ENCODE data around the gene KCNQ1.

The KCNQ1 gene

DNA sequence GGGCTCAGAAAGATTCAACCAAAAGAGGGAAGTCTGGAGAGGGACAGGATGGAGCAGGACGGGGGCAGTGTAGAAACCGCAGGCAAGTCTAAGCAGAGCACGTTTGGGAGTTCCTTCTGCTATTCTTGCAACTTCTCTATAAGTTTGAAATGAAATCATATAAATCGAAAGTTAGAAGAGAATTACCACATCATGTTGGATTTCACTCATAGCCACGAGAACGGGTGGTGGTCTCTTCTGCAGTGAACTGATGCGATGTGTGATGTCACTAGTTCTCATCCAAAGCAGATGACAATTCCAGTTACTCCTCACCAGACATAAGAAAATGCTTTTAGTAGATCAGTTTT, 36.0 kb downstream of the KCNQ1 start:
- no peak for TF ChIP-seq OSR1 (CRISPR knock-in tag; IDR thresholded peaks at IDR 0.05)
- TF ChIP-seq ZNF70 (CRISPR knock-in tag; IDR thresholded peaks at IDR 0.05): no peak
- TF ChIP-seq SNAI2 (CRISPR knock-in tag; IDR thresholded peaks at IDR 0.05): no peak
- no peak for TF ChIP-seq TSHZ2 (CRISPR knock-in tag; IDR thresholded peaks at IDR 0.05)
- no peak for TF ChIP-seq ISL1 (CRISPR knock-in tag; IDR thresholded peaks at IDR 0.05)
- no peak for TF ChIP-seq CSRNP3 (CRISPR knock-in tag; IDR thresholded peaks at IDR 0.05)
- no peak for TF ChIP-seq TCF4 (CRISPR knock-in tag; IDR thresholded peaks at IDR 0.05; ENCODE audit: borderline replicate concordance)
- TF ChIP-seq RARB (CRISPR knock-in tag; IDR thresholded peaks at IDR 0.05): no peak
- no peak for TF ChIP-seq ZFP30 (CRISPR knock-in tag; IDR thresholded peaks at IDR 0.05)
- TF ChIP-seq BACH2 (CRISPR knock-in tag; IDR thresholded peaks at IDR 0.05; ENCODE audit: borderline replicate concordance): no peak
- TF ChIP-seq, protein P1, sequence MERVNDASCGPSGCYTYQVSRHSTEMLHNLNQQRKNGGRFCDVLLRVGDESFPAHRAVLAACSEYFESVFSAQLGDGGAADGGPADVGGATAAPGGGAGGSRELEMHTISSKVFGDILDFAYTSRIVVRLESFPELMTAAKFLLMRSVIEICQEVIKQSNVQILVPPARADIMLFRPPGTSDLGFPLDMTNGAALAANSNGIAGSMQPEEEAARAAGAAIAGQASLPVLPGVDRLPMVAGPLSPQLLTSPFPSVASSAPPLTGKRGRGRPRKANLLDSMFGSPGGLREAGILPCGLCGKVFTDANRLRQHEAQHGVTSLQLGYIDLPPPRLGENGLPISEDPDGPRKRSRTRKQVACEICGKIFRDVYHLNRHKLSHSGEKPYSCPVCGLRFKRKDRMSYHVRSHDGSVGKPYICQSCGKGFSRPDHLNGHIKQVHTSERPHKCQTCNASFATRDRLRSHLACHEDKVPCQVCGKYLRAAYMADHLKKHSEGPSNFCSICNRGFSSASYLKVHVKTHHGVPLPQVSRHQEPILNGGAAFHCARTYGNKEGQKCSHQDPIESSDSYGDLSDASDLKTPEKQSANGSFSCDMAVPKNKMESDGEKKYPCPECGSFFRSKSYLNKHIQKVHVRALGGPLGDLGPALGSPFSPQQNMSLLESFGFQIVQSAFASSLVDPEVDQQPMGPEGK (CRISPR knock-in tag; IDR thresholded peaks at IDR 0.05; ENCODE audit: borderline replicate concordance): no peak
- TF ChIP-seq ZNF8 (CRISPR knock-in tag; IDR thresholded peaks at IDR 0.05): no peak
- no peak for TF ChIP-seq ZFP3 (CRISPR knock-in tag; IDR thresholded peaks at IDR 0.05)
- no peak for TF ChIP-seq ARNTL (CRISPR knock-in tag; IDR thresholded peaks at IDR 0.05; ENCODE audit: borderline replicate concordance, low read depth)
- ATAC-seq: no peak

DNA sequence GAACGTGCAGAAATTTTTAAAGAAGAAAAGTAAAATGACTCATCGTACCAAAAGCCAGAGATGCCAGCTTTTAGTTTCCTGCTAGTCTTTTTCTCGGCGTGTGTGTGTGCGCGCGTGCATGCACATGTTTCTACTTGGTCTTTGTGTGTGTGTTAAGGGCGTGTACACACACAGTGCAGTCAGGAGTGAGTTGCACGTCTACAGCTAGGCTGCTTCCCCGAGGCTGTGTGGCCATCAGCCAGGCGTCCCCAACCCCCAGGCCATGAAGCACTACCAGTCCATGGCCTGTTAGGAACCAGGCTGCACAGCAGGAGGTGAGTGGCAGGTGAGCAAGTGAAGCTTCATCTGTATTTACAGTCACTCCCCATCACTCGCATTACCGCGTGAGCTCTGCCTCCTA, 36.4 kb downstream of the KCNQ1 start:
- no peak for ATAC-seq
- TF ChIP-seq TCF4 (CRISPR knock-in tag; IDR thresholded peaks at IDR 0.05; ENCODE audit: borderline replicate concordance) (no peak), ZNF8 (CRISPR knock-in tag; IDR thresholded peaks at IDR 0.05) (no peak), ZFP3 (CRISPR knock-in tag; IDR thresholded peaks at IDR 0.05) (no peak), ESRRG (CRISPR knock-in tag; IDR thresholded peaks at IDR 0.05) (no peak), GLIS3 (CRISPR knock-in tag; IDR thresholded peaks at IDR 0.05) (no peak), ISL1 (CRISPR knock-in tag; IDR thresholded peaks at IDR 0.05) (no peak), ZFP30 (CRISPR knock-in tag; IDR thresholded peaks at IDR 0.05) (no peak), ZNF70 (CRISPR knock-in tag; IDR thresholded peaks at IDR 0.05) (no peak), TSHZ2 (CRISPR knock-in tag; IDR thresholded peaks at IDR 0.05) (no peak), ZNF565 (CRISPR knock-in tag; conservative IDR thresholded peaks at IDR 0.05; ENCODE audit: low read depth) (no peak), BACH2 (CRISPR knock-in tag; IDR thresholded peaks at IDR 0.05; ENCODE audit: borderline replicate concordance) (no peak), ZC3H10 (CRISPR knock-in tag; IDR thresholded peaks at IDR 0.05) (no peak), CSRNP3 (CRISPR knock-in tag; IDR thresholded peaks at IDR 0.05) (no peak), SNAI2 (CRISPR knock-in tag; IDR thresholded peaks at IDR 0.05) (no peak), OSR1 (CRISPR knock-in tag; IDR thresholded peaks at IDR 0.05) (no peak), PPARA (CRISPR knock-in tag; IDR thresholded peaks at IDR 0.05; ENCODE audit: borderline replicate concordance) (no peak), RARB (CRISPR knock-in tag; IDR thresholded peaks at IDR 0.05) (no peak)
- TF ChIP-seq, protein P2, sequence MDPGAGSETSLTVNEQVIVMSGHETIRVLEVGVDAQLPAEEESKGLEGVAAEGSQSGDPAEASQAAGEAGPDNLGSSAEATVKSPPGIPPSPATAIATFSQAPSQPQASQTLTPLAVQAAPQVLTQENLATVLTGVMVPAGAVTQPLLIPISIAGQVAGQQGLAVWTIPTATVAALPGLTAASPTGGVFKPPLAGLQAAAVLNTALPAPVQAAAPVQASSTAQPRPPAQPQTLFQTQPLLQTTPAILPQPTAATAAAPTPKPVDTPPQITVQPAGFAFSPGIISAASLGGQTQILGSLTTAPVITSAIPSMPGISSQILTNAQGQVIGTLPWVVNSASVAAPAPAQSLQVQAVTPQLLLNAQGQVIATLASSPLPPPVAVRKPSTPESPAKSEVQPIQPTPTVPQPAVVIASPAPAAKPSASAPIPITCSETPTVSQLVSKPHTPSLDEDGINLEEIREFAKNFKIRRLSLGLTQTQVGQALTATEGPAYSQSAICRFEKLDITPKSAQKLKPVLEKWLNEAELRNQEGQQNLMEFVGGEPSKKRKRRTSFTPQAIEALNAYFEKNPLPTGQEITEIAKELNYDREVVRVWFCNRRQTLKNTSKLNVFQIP (CRISPR knock-in tag; IDR thresholded peaks at IDR 0.05; ENCODE audit: borderline replicate concordance, low read depth): no peak
- TF ChIP-seq, protein P3, sequence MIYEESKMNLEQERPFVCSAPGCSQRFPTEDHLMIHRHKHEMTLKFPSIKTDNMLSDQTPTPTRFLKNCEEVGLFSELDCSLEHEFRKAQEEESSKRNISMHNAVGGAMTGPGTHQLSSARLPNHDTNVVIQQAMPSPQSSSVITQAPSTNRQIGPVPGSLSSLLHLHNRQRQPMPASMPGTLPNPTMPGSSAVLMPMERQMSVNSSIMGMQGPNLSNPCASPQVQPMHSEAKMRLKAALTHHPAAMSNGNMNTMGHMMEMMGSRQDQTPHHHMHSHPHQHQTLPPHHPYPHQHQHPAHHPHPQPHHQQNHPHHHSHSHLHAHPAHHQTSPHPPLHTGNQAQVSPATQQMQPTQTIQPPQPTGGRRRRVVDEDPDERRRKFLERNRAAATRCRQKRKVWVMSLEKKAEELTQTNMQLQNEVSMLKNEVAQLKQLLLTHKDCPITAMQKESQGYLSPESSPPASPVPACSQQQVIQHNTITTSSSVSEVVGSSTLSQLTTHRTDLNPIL (CRISPR knock-in tag; IDR thresholded peaks at IDR 0.05; ENCODE audit: low read depth): no peak
- TF ChIP-seq, protein P1 (CRISPR knock-in tag; IDR thresholded peaks at IDR 0.05; ENCODE audit: borderline replicate concordance): no peak

All from SK-N-SH treated with all-trans-retinoic acid at 6 μM for 48 hours (cell line).